OCI-LY7 (cell line): ENCODE results near the gene PBX2. TPM values are rescaled to one million over a fixed set of nuclear protein-coding genes. Genes with fewer than 3 reads are reported as not detected.

Experiments used
- BruUV-seq: library from RNA; stranded (reverse); fragments of 400-500 nt; replicated peaks from 2 replicates; lab custom pipeline; 2021; lab: Mats Ljungman, UMichigan
- CTCF ChIA-PET: fragments of 300-600 bp; sonication (Branson Sonifier 250); formaldehyde crosslinking; loops from one replicate; lab custom pipeline; 2022; ENCODE audit warnings: antibody characterized with exemption; ENCODE audit not compliant: unreplicated experiment; lab: Charles Lee
- POLR2A ChIA-PET: fragments of 300-600 bp; sonication (Branson Sonifier 250); formaldehyde crosslinking; loops from one replicate; lab custom pipeline; 2022; ENCODE audit warnings: antibody characterized with exemption; lab: Charles Lee
- DNase-seq: peaks from one replicate; pipeline ENCODE4 v3.0.0-alpha.2; 2015; ENCODE audit warnings: low spot score
- H2AFZ ChIP-seq: fragments of 200-600 bp; sonication (generic), shearing (Covaris generic); 2 replicates; pipeline ENCODE4 v1.6.1; 2014; ENCODE audit warnings: mild to moderate bottlenecking, antibody characterized with exemption, low read length, moderate library complexity
- H3K27ac ChIP-seq: fragments of 200-600 bp; sonication (generic); 2 replicates; pipeline ENCODE4 v1.5.1; 2014; ENCODE audit warnings: mixed run types, low read depth, mild to moderate bottlenecking, moderate library complexity, low read length, inconsistent platforms; ENCODE audit not compliant: poor library complexity, severe bottlenecking
- H3K36me3 ChIP-seq: fragments of 200-600 bp; sonication (generic); 2 replicates; pipeline ENCODE4 v1.6.1; 2014; ENCODE audit warnings: mild to moderate bottlenecking, antibody characterized with exemption, low read length, moderate library complexity, mixed read lengths; ENCODE audit not compliant: insufficient read depth
- H3K4me1 ChIP-seq: fragments of 200-600 bp; sonication (generic); 2 replicates; pipeline ENCODE4 v1.5.1; 2014; ENCODE audit warnings: mild to moderate bottlenecking, low read length; ENCODE audit not compliant: insufficient read depth, poor library complexity, severe bottlenecking
- H3K4me2 ChIP-seq: fragments of 200-600 bp; sonication (generic); 2 replicates; pipeline ENCODE4 v1.6.1; 2014; ENCODE audit warnings: mild to moderate bottlenecking, low read length
- H3K4me3 ChIP-seq: fragments of 200-600 bp; sonication (generic); 2 replicates; pipeline ENCODE4 v1.5.1; 2014; ENCODE audit warnings: mild to moderate bottlenecking, low read depth, low read length; ENCODE audit not compliant: poor library complexity, severe bottlenecking
- H3K79me2 ChIP-seq: fragments of 200-600 bp; sonication (generic); 2 replicates; pipeline ENCODE4 v1.6.1; 2016; ENCODE audit warnings: low read depth, mild to moderate bottlenecking, low read length, moderate library complexity, mixed read lengths; ENCODE audit not compliant: insufficient read depth
- H3K9me2 ChIP-seq: fragments of 200-600 bp; sonication (generic); 2 replicates; pipeline ENCODE4 v1.6.1; 2016; ENCODE audit warnings: mild to moderate bottlenecking, low read length, mixed read lengths; ENCODE audit not compliant: insufficient read depth
- H3K9me3 ChIP-seq: fragments of 200-600 bp; sonication (generic); 2 replicates; pipeline ENCODE4 v1.6.1; 2014; ENCODE audit warnings: mild to moderate bottlenecking, mixed run types, low read length, mixed read lengths
- H4K20me1 ChIP-seq: fragments of 200-600 bp; sonication (generic); 2 replicates; pipeline ENCODE4 v1.6.1; 2014; ENCODE audit warnings: mild to moderate bottlenecking, antibody characterized with exemption, low read length, moderate library complexity, mixed read lengths; ENCODE audit not compliant: insufficient read depth
- EZH2phosphoT487 ChIP-seq: fragments of 200-600 bp; sonication (generic); IDR thresholded peaks from 2 replicates; pipeline ENCODE4 v1.6.1; 2018; ENCODE audit warnings: low read depth, borderline replicate concordance, mild to moderate bottlenecking, mixed run types, antibody characterized with exemption, low read length, moderate library complexity, mixed read lengths
- intact Hi-C: fragments of 100-400 bp; cut with micrococcal nuclease; formaldehyde crosslinking; loops from one replicate; pipeline ENCODE4 v1.10.0; 2022; ENCODE audit not compliant: unreplicated experiment
- total RNA-seq, 2 experiments: library from RNA; depleted of rRNA in 1 of 2; stranded (reverse); fragments of >200 nt in 1 of 2; shearing (Covaris generic) in 1 of 2; gene quantifications; 2 replicates each; pipeline ENCODE4 v1.2.3, GENCODE V29; 2014 to 2022
- TF ChIP-seq, protein P1 (sequence below): fragments of 200-600 bp; sonication (generic); conservative IDR thresholded peaks from 2 replicates; pipeline ENCODE4 v1.5.1; 2014; ENCODE audit warnings: mild to moderate bottlenecking, antibody characterized with exemption, low read length, moderate library complexity, mixed read lengths

The PBX2 gene
- total RNA-seq, 2 experiments from 2014 or later = 23.1 to 80.5 TPM

DNA sequence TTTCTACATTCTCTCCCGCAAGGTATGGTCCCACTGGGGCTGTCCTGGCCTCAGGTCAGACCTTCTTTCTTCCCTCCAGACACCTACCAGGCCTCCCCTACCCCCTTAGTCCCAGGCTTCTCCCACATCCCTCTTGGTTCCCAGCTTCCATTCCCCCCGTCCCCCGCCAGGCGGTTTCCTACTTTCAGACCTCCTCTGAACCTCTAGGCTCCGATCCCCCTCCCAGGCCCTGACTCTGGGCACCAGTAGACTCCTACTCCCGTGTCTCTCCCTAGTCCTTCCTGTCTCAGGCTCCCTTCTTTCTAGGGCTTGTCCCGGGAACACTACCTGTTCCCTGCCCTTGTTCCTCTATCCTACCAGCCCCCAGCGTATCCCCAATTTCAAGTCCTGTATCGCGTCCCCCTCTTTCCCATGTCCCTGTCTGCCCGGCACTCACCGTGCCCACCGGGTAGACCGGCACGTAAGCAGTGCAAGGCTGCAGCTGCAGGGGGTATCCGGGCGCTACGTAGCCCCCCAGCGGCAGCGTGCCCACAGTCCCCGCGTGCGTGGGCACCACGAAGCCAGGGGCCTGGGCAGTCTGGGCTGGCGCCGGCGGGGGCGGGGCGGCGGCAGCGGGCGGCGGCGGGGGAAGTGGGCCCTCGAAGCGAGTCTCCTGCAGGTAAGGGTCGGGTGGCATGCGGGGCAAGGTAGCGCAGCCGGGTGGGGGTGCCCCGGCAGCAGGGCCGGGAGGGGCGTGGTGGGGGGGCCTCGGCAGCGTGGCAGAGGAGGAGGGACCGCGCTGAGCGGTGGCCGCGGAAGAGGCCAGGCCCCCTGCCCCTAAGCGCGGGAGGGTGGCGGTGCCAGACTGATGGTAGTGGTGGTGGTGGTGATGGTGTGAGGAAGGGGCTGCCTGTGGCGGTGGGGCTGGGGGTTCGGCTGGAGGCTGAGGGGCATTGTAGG is 39.8 kb downstream of the PBX2 start:
- intact Hi-C loops = no loop called here
- Histone ChIP-seq H4K20me1 (no peaks in the 10 kb centered on the region), H3K4me3 (no peak overlapping the region), H3K79me2 (no peaks in the 10 kb centered on the region; the same call in 1 of the 2 replicates), H2AFZ (no peak overlapping the region), H3K36me3 (no peaks in the 10 kb centered on the region), H3K9me2 (no peaks in the 10 kb centered on the region), H3K4me1 (peaks cover 16% of the 10 kb centered on the region), H3K27ac (no peak overlapping the region), H3K9me3 (no peaks in the 10 kb centered on the region), H3K4me2 (no peak overlapping the region)
- CTCF ChIA-PET = no interaction called here
- POLR2A ChIA-PET = no interaction called here
- no TSS peak for BruUV-seq
- DNase-seq = no peak
- no peak for TF ChIP-seq EZH2phosphoT487
- TF ChIP-seq, protein P1, sequence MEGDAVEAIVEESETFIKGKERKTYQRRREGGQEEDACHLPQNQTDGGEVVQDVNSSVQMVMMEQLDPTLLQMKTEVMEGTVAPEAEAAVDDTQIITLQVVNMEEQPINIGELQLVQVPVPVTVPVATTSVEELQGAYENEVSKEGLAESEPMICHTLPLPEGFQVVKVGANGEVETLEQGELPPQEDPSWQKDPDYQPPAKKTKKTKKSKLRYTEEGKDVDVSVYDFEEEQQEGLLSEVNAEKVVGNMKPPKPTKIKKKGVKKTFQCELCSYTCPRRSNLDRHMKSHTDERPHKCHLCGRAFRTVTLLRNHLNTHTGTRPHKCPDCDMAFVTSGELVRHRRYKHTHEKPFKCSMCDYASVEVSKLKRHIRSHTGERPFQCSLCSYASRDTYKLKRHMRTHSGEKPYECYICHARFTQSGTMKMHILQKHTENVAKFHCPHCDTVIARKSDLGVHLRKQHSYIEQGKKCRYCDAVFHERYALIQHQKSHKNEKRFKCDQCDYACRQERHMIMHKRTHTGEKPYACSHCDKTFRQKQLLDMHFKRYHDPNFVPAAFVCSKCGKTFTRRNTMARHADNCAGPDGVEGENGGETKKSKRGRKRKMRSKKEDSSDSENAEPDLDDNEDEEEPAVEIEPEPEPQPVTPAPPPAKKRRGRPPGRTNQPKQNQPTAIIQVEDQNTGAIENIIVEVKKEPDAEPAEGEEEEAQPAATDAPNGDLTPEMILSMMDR = no peak

DNA sequence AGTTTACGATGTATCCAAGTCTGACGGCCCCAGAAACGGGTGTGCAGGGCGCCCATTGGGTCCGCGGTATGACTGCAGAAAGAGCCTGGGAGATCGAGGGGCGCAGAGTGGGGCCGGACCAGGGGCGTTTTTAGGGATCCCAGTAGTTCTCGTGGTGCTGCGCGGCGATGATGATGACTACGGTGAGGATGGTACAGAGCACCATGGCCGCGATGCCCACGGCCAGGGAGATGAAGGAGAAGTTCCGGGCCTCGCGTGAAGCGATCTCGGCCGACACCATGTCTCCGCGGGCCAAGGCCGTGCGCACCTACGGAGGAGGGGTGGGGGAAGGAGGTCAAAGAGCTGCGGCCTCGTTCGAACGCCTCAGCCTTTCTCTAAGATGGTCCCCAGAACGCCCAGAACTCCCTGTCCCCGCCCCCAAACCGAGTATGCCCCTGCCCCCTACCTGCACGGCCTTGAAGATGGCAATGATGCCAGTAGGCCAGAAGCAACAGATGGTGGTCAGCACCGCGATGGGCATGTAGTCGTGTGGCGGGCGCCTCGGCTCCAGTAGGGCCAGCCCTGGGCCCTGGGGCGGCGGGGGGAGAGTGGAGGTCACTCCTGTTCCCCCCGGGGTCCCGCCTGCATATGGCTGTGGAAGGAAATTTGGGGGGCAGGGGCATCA is 40.8 kb downstream of the PBX2 start:
- DNase-seq = no peak
- Histone ChIP-seq H3K4me2 (no peak overlapping the region), H3K9me2 (no peaks in the 10 kb centered on the region), H3K4me1 (peaks cover 12% of the 10 kb centered on the region), H3K27ac (no peak overlapping the region), H4K20me1 (no peaks in the 10 kb centered on the region), H3K9me3 (no peaks in the 10 kb centered on the region), H3K4me3 (no peak overlapping the region), H2AFZ (no peak overlapping the region), H3K79me2 (no peaks in the 10 kb centered on the region), H3K36me3 (no peaks in the 10 kb centered on the region)
- BruUV-seq = no TSS peak
- TF ChIP-seq, protein P1 = no peak
- no peak for TF ChIP-seq EZH2phosphoT487
- intact Hi-C loops = no loop called here
- POLR2A ChIA-PET = no interaction called here
- CTCF ChIA-PET = no interaction called here
